ENCODE data around the gene KCNS1. TPM values are rescaled to one million over a fixed set of nuclear protein-coding genes. Genes with fewer than 3 reads are reported as not detected.

Gene KCNS1
- total and polyA plus RNA-seq, 2 experiments from 2014 or later = 0.37 to 3.2 TPM

- no peak for TF ChIP-seq REST (IDR thresholded peaks at IDR 0.05; ENCODE audit: unreplicated experiment)
- TF ChIP-seq ZNF114 (CRISPR knock-in tag; IDR thresholded peaks at IDR 0.05) = no peak
- no peak for TF ChIP-seq JUNB (IDR thresholded peaks at IDR 0.05; ENCODE audit: unreplicated experiment)
- no peak for TF ChIP-seq EZH2 (IDR thresholded peaks at IDR 0.05; ENCODE audit: low read depth, unreplicated experiment)
- TF ChIP-seq NANOG (IDR thresholded peaks at IDR 0.05; ENCODE audit: borderline replicate concordance) = no peak
- TF ChIP-seq EZH2phosphoT487 (IDR thresholded peaks at IDR 0.05; ENCODE audit: unreplicated experiment) = no peak
- TF ChIP-seq ZNF331 (CRISPR knock-in tag; IDR thresholded peaks at IDR 0.05; ENCODE audit: low read depth) = no peak
These were observed 33.8 kb downstream of the KCNS1 start (continued) for GRCh38 chr20:45067087-45067486.

DNA sequence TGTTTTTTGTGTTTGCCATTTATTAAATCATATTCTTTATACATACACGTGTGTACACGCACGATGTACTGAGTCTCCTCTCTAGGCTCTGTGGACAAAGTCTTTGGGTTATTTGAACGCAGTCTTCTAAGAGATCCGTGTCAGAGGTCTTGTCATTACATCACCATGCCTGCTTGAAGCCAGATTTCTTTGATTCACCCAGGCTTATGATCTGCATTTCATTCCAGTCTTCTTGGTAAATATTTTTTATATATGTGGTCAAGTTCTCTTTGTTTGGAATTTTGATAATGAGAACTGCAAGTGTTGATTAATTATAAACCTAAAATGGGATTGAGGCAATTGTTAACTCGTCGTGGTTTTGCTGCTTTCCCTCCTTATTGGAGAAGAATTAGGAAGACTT lies 34.6 kb downstream of the KCNS1 start:
- Histone ChIP-seq H3F3A (replicated peaks; ENCODE audit: low read depth) (no peaks in the 10 kb centered on the region), H3K27me3 (ENCODE audit: insufficient read depth) (no peaks in the 10 kb centered on the region), H3K27ac (ENCODE audit: low read depth) (no peak overlapping the region), H2AFZ (no peak overlapping the region), H3K79me2 (replicated peaks; ENCODE audit: insufficient read depth) (peaks cover 15% of the 10 kb centered on the region; the same call in 1 of the 2 replicates), H3K36me3 (ENCODE audit: insufficient read depth) (no peaks in the 10 kb centered on the region), H3K9me2 (ENCODE audit: insufficient read depth) (no peaks in the 10 kb centered on the region), H3K4me2 (no peak overlapping the region), H3K4me1 (ENCODE audit: insufficient read depth) (no peaks in the 10 kb centered on the region), H3K4me3 (no peak overlapping the region), H4K20me1 (replicated peaks; ENCODE audit: insufficient read depth) (peaks cover 14% of the 10 kb centered on the region; the same call in 1 of the 2 replicates)
- TF ChIP-seq ETS1 (IDR thresholded peaks at IDR 0.05) (no peak), EZH2 (IDR thresholded peaks at IDR 0.05; ENCODE audit: low read depth, unreplicated experiment) (no peak), ZNF331 (CRISPR knock-in tag; IDR thresholded peaks at IDR 0.05; ENCODE audit: low read depth) (no peak), CTCF (conservative IDR thresholded peaks at IDR 0.05; ENCODE audit: low read depth in 2 of 2) (no peak), POLR2AphosphoS5 (IDR thresholded peaks at IDR 0.05; ENCODE audit: low read depth) (no peak), CREB1 (CRISPR knock-in tag; IDR thresholded peaks at IDR 0.05; ENCODE audit: low read depth) (no peak), STAT1 (IDR thresholded peaks at IDR 0.05; ENCODE audit: unreplicated experiment) (no peak)
- TF ChIP-seq, protein P1, sequence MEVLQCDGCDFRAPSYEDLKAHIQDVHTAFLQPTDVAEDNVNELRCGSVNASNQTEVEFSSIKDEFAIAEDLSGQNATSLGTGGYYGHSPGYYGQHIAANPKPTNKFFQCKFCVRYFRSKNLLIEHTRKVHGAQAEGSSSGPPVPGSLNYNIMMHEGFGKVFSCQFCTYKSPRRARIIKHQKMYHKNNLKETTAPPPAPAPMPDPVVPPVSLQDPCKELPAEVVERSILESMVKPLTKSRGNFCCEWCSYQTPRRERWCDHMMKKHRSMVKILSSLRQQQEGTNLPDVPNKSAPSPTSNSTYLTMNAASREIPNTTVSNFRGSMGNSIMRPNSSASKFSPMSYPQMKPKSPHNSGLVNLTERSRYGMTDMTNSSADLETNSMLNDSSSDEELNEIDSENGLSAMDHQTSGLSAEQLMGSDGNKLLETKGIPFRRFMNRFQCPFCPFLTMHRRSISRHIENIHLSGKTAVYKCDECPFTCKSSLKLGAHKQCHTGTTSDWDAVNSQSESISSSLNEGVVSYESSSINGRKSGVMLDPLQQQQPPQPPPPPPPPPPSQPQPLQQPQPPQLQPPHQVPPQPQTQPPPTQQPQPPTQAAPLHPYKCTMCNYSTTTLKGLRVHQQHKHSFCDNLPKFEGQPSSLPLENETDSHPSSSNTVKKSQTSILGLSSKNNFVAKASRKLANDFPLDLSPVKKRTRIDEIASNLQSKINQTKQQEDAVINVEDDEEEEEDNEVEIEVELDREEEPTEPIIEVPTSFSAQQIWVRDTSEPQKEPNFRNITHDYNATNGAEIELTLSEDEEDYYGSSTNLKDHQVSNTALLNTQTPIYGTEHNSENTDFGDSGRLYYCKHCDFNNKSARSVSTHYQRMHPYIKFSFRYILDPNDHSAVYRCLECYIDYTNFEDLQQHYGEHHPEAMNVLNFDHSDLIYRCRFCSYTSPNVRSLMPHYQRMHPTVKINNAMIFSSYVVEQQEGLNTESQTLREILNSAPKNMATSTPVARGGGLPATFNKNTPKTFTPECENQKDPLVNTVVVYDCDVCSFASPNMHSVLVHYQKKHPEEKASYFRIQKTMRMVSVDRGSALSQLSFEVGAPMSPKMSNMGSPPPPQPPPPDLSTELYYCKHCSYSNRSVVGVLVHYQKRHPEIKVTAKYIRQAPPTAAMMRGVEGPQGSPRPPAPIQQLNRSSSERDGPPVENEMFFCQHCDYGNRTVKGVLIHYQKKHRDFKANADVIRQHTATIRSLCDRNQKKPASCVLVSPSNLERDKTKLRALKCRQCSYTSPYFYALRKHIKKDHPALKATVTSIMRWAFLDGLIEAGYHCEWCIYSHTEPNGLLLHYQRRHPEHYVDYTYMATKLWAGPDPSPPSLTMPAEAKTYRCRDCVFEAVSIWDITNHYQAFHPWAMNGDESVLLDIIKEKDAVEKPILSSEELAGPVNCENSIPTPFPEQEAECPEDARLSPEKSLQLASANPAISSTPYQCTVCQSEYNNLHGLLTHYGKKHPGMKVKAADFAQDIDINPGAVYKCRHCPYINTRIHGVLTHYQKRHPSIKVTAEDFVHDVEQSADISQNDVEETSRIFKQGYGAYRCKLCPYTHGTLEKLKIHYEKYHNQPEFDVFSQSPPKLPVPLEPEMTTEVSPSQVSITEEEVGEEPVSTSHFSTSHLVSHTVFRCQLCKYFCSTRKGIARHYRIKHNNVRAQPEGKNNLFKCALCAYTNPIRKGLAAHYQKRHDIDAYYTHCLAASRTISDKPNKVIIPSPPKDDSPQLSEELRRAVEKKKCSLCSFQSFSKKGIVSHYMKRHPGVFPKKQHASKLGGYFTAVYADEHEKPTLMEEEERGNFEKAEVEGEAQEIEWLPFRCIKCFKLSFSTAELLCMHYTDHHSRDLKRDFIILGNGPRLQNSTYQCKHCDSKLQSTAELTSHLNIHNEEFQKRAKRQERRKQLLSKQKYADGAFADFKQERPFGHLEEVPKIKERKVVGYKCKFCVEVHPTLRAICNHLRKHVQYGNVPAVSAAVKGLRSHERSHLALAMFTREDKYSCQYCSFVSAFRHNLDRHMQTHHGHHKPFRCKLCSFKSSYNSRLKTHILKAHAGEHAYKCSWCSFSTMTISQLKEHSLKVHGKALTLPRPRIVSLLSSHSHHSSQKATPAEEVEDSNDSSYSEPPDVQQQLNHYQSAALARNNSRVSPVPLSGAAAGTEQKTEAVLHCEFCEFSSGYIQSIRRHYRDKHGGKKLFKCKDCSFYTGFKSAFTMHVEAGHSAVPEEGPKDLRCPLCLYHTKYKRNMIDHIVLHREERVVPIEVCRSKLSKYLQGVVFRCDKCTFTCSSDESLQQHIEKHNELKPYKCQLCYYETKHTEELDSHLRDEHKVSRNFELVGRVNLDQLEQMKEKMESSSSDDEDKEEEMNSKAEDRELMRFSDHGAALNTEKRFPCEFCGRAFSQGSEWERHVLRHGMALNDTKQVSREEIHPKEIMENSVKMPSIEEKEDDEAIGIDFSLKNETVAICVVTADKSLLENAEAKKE (CRISPR knock-in tag; IDR thresholded peaks at IDR 0.05) = no peak
- H3K4me3 Mint-ChIP-seq = no peak overlapping the region
- DNase-seq (ENCODE audit: low spot score) (no peak), ATAC-seq (no peak)
- peaks cover 4% of the 10 kb centered on the region for H3K4me1 Mint-ChIP-seq
- H3K27me3 Mint-ChIP-seq (ENCODE audit: insufficient read depth, low read depth, poor library complexity) = no peaks in the 10 kb centered on the region
- H3K9me3 Mint-ChIP-seq = no peaks in the 10 kb centered on the region
- H3K27ac Mint-ChIP-seq = no peak overlapping the region
- H3K36me3 Mint-ChIP-seq (ENCODE audit: low read depth) = peaks cover 10% of the 10 kb centered on the region; the same call in 2 of the 3 replicates

Data from GM23338 (cell line).